NOMO-1 treated with dmso at 0.1 percent for 144 hours (cell line): Measurements from ENCODE around the gene RNF14.
A peak's percentile ranks its signal among the peaks of the same experiment; 100 is the strongest.
"Not testable (repeated sequence)": the region's sequence is repeated elsewhere in the genome, so short reads cannot be mapped to it uniquely, and the experiment has no call there.

ENCODE experiments used
- DNase-seq: peaks from one replicate; lab custom pipeline; 2025; ENCODE audit not compliant: unreplicated experiment; lab: John Stamatoyannopoulos, UW

The RNF14 gene, protein sequence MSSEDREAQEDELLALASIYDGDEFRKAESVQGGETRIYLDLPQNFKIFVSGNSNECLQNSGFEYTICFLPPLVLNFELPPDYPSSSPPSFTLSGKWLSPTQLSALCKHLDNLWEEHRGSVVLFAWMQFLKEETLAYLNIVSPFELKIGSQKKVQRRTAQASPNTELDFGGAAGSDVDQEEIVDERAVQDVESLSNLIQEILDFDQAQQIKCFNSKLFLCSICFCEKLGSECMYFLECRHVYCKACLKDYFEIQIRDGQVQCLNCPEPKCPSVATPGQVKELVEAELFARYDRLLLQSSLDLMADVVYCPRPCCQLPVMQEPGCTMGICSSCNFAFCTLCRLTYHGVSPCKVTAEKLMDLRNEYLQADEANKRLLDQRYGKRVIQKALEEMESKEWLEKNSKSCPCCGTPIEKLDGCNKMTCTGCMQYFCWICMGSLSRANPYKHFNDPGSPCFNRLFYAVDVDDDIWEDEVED

DNA sequence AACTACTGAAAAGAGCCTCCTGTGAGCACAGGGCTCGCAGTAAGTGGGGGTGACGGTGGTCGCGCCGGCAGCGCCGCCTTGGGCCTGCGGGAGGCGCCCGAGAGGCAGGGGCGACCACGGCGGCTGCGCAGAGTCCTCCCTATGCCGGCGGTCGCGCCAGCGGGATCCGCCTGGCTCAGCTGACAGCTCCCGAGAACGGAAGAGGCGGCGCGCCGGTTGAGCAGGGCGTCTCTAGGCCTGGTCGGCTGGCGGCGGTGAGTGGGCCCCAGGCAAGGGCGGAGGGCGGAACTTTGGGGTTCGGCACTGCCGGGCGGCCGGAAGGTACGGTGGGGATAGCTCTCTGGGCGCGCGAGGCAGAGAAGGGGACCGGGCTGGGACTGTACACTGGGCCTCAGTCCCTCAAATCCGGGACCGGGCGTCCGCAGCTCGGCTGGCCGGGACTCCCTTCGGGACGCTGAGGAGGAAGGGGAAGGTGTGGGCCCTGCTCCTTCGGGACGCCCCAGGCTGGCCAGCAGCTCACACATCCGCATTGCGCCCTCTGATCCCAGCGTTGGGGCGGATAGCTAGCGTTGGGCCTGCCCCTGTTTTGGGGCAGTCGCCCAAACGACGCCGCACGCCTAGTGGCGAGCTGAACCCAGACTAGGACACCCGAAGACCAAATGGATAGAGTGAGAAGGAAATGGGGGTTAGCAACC lies at the start of gene RNF14:
RNF14 (plus strand) TSS at position 192 of the 695 bp plus-strand sequence. CDS start 4,484 bp downstream, outside the sequence.
- peak; percentile 96 for DNase-seq

DNA sequence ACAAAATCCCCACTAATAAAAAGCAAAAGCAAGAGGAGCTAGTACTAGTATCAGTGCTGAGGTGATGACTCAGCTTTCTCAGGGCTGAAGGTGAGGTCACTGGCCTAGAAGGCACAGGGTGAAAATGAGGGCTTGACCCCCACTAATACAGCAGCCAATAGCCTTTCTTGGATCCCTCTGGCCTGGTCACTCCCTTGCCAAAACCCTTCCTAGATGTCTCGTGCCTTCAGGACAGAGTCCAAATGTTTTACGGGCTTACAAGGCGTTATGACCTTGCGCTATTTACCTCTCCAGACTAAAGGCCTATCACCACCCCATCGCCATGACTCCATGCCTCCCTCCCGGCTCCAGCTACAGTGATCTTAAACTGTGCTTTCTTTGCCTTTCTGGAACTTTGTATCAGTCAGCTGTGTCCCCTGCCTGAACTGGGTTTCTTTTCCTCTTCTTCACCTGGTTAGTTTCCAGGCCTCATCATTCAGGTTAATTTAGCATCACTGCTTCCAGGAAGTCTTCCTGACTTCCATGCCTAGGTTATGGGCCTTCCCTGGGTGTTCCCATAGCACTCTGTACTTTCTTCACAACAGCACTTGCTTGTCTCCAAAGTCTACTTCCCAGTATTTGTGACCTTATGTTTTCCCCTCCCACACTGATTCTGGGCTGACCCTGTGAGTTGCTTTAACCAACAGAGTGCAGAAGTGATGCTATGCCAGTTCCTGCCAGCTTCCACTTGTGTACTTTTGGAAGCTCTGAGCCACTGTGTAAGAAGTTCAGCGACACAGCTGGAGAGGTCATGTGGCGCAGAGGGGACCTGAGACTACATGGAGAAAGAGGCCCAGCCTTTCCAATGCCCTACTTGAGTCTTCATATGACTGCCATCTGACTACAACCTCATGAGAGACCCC lies 49.4 kb upstream of the RNF14 start:
- DNase-seq = no peak

DNA sequence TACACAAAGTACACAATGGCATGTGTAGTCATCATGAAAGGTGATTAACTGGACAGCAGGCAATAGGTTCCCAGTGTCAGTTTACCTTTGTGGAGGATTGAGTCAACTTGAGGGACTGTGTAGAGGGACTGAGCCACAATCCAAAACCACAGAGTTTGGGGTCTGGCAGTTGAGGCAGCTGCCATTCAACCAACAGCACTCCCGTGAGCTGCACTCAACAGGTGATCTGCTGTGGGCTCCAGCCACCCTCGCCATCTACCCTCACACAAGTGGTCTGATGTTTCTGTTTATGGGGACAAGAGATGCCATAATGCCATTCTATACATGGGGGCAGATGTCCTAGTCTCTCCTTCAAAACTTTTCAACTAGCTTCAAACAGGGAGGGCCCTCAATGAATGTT lies 48.1 kb upstream of the RNF14 start:
- no peak for DNase-seq

DNA sequence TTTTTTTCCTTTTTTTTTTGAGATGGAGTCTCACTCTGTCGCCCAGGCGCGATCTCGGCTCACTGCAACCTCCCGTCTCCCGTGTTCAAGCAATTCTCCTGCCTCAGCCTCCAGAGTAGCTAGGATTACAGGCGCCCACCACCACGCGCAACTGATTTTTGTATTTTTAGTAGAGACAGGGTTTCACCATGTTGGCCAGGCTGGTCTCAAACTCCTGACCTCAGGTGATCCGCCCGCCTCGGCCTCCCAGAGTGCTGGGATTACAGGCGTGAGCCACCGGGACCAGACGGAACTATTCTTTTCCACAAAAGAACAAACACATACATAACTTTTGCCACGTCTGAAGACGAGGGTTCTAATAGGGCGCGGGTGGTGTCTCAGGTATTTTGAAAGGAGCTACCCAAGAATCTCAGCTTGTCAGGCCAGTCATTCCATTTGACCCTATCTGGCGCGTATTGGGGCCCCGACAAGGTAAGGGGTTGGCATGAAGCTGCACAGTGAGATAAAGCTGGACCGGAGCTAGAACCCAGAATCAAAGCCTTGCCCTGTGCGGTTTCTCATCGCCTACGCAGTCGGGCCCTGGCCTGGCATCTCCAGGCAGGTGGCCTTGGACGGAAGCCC lies 46.0 kb upstream of the RNF14 start:
- DNase-seq = not testable (repeated sequence)

DNA sequence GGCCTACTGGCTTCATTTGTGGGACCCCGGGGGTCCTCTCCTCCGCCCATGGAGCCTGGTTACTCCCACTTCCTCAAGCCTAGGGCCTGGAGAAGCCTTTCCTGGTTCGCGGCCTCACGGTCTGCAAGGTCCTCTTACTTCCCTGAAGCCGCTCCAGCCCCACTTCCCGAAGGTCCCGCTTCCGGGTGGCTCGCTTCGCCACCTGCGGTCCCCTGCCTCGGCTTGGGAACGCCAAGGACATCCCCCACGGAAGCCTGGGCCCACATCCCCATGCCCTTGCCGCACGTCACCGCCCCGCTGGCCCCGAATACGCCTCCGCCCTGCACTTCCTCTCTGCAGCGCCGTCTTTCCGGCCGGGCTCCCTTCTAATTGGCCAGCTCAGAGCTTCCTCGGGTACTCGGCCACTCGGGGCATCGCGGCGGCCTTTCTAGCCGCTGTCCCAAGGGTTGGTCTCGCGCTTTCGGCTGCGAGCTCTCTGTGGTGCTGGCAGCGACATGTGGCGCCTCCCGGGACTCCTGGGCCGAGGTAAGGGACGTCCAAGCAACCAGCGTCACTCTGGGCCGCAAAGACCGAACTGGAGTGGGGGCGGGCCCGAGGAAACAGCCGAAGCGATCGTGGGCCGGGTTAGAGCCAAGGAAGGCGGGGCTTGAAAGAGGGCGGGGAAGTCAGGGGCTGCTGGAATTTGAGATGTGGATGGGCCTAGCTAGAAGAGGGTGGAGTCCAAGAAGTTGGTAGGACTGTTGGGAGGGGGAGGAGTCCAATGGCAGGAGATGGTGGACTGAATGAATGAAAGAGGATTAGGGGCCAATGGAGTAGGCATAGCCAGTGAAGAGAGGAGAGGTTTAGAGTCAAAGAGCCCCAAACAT lies 45.2 kb upstream of the RNF14 start, which contains the start of gene DELE1:
DELE1 (plus strand) TSS at position 424 of the 866 bp plus-strand sequence; CDS start at position 495, 71 bp downstream.
- DNase-seq = peak; percentile 97

DNA sequence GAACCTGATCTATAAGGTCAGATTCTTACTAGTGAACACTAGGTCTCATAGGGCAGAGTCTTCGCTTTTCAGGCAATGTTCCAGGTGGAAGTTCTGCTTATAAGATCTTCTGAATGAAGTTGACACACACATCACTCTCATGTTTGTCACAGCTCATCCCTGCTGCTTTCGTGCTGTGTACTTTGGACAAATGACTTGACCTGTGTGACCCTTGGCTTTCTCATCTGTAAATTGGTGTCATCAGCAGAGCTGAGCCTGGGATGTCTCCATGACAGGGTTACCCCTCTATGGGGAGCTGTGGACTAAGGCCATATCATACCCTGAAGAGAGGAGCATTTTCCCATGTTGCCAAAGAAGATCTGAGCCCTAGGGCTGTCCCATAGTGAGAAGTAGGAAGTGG lies 42.5 kb upstream of the RNF14 start:
- DNase-seq = no peak

DNA sequence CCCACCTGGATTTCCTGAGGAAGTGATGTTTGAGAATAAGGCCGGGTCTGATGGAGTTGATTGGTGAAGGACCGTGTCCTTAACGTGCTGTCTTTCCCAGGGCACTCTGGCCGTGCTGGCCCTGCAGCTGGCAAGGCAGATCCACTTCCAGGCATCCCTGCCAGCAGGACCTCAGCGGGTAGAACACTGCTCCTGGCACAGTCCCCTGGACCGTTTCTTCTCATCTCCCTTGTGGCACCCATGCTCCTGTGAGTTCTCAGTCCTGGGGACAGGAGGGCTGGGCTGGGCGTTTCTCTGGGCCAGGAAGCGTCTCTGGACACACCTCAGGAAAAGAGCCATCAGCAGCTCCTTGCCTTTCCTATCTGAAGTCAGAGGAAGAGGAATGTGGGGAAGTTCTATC lies 40.9 kb upstream of the RNF14 start:
- DNase-seq = no peak

DNA sequence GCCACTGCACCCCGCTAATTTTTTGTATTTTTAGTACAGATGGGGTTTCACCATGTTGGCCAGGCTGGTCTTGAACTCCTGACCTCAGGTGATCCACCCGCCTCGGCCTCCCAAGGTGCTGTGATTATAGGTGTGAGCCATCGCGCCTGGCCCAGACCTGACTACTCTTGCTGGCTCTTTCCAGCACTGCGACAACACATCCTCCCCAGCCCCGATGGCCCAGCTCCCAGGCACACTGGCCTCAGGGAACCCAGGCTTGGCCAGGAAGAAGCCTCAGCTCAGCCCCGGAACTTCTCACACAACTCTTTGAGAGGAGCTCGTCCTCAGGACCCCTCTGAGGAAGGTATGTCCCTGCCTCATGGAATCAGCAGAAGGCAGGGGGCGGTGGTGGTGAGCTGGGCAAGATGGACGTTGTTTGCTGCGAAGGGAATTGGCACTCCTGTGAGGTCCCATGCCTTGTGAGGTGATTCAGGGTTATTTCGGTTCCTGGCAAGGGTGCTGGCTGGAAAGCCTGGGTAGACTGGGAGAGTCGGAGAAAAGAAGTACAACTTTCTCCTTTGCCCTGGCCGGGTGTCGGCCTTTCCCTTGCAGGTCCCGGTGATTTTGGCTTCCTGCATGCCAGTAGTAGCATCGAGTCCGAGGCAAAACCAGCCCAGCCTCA lies 39.4 kb upstream of the RNF14 start:
- DNase-seq = no peak

DNA sequence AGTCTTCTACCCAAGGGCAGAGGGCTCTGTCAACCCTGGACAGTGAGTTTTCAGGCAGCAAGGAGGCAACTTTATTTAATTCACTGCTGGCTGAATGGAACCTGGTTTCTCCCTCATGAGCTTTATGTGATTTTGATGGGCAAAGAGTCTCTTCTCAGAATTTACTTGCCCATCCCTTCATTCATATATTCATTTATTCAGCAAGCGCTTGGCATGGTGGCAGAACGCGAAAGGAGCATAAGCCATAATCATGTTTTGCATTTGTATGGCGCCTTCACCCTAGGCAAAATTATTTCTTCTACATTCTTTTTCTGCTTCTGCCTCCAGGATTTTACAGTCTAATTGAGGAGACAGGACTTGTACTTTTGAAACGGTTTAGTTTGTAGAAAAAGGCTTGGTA lies 37.2 kb upstream of the RNF14 start:
- no peak for DNase-seq

DNA sequence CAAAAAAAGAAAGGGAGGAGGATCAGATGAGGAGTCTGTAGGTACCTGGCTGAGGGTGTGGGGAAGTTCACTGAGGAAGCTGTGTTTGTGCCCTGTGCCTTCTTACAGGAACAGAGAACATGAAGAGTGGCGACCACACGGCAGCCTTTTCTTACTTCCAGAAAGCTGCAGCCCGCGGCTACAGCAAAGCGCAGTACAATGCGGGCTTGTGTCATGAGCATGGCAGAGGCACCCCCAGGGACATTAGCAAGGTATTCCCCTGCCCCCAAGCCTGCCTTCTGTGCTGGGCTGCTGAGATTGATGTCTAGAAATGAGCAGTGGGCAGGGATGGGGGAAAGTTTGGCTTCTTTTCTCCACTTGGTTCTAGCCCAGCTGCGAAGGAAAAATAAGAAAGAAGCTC lies 35.8 kb upstream of the RNF14 start:
- DNase-seq = no peak

DNA sequence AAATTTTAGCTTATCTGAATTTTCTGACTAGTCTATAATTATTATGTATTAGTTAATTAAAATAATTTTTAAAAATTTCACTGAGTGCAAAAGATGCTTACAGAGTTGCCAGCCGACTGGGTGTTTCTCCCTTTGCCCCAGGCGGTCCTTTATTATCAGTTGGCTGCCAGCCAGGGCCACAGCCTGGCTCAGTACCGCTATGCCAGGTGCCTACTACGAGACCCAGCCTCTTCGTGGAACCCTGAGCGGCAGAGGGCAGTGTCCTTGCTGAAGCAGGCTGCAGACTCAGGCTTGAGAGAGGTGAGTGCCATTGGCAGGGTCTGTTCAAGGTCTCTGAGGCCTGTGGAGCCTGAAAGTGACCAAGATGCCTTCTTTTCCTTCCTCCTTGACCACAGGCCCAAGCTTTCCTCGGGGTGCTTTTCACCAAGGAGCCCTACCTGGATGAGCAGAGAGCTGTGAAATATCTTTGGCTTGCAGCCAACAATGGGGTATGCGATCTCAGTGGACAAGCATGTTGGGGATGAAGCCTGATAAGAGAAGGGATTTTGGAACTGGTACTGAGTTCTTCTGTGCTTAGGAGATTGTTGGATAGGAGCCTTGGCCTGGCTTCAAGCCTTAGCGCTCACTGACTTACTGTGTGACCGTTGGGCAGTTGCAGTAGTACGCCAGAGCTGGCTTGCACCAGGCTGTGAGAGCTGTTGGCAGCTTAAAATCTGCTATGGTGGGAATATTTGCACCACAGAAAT lies 34.6 kb upstream of the RNF14 start:
- no peak for DNase-seq

DNA sequence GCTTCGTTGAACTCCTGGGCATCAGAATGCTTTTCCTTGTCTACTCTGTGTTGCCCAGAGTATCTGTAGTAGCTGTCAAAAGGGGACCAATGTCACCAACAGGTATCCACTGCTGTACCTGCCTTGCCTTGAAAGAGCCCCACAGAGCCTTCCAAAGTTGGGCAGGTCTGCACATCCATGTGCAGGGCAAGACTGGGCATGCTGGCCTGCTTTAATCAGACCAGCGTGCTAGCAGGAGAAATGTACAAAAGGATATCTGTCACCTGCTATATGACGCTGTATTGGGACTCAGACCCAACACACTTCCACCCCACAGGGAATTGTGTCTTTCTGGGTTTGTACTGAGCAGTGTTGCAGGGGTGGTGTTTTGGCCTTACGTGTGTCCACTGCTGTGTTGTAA lies 33.4 kb upstream of the RNF14 start:
- no peak for DNase-seq

DNA sequence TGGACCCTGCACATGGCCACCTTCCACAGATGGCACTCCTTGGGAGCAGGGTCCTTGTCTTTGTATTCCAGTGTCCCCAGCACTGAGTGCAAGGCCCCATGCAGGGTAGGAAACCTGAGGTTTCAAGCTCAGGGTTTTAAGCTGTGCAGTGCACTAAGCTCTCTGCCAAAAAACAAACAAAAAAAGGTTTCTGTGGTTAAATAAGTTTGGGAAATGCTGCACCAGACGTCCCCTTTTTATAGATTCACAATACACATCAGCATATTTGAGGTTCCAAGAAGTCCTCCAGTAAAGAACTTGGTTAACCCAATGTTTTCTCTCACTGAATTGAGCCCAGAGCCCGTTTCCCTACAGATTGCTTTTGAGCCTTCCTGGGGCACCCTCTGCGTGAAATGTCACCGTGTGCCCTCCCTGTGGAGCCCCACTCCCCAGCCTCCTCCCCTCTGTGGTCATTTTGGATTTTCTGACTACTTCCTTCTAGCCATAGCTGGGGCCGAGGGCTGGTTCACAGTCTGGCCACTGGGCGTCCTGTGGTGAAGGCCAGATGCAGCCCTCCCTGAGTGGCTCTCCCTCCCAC lies 28.1 kb upstream of the RNF14 start:
- DNase-seq = no peak

DNA sequence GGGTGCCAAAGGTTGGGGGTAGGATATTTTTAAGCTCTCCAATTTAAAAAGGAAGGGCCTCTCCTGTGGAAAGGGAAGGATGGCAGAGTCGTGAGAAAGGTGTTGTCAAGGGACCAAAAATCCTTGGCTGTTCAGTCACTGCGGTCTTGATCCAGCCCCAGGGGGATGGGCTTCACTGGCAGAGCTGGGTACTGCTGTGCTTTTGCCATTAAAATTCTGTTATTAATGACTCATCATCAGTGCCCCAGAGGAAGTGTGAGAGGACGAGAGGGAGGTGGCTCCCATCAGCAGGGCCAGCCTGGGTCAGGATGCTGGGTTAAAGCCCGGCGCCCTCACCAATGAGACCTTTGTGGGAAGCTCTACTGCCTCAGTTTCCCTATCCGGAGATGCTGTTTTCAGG lies 27.6 kb upstream of the RNF14 start:
- DNase-seq = no peak

DNA sequence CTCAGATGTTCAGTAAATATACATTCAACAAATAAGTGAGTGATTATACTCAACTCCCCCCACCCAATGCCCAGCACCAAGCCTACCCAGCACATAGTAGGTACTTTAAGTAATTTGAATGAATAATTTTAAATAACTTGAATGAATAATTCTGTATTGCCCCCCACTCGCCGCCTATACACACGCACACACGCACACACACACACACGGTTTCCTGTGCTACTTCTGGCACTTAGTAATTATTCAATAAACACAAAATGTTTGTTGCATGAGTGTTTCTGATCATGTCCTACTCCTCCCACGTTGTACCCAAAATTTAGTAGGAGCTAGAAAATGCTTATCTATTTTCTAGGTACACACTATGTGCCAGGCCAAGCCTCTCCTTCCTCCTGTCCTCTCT lies 27.1 kb upstream of the RNF14 start:
- DNase-seq = no peak

DNA sequence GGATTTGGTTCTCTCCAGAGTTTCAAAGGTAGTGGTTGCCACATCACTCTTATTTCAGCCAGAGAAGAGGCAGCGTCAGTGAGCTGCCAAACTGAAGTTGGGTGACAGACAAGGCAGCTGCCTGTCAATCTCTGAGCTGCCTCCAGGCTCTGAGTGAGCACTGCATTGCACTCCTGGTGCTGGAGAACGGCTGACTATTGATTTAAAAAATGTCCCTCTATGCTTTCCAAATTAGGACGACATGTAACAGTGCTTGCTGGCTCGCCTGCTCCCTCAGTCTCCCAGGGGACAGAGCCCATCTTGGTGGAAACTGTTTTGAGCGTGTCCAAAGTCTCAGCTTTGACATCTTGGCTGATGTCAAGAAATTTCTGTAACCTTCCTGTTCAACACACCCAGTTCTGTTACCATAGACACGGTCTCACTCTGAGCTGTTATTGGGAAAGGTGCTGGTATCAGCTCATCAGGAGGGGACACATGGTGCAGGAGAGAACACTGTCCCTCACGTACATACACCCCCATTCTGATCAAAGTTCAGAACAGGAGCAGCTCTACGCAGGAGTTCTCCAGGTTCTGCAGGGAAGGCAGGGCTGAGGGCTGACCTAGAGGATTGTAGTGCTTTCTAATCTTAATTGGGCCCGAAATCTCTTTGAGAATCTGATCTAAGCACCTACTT lies 26.6 kb upstream of the RNF14 start:
- DNase-seq = no peak

DNA sequence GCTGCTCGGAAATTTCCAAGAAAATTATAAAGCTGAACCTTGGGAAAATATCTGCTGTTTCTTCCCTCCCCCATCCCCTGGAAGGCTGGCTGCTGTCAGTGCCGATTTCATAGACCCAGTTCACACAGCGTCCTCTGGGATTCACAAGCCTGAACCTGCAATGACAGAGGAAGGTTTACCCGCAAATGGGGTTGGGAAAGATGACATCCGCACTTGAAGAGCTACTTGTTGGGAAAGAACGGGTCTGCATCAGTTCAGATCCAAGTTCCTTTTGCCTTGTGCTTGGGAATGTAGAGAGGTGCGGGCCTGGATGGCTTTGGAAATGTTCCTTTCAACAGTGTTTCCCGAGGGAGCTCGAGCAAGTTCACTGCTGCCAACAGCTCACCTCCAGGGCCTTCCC lies 24.8 kb upstream of the RNF14 start:
- DNase-seq = no peak
